Cardiac muscle cell (in vitro differentiated cells and primary cell): ENCODE data around the gene C13orf46. TPM values are rescaled to one million over a fixed set of nuclear protein-coding genes. Genes with fewer than 3 reads are reported as not detected.

Experiments
- DNase-seq, 2 donors: peaks; one replicate each; pipeline versions ENCODE4 v3.0.0 to v3.0.0-alpha.2; 2010 to 2017; ENCODE audit warnings: low read depth in 1 of 2, low spot score in 1 of 2
- H3K27ac ChIP-seq: fragments of 200-600 bp; sonication (generic); 2 replicates; pipeline ENCODE4 v1.5.1; 2016
- H3K27me3 ChIP-seq: fragments of 200-600 bp; sonication (generic); 2 replicates; pipeline ENCODE4 v1.6.0; 2016; ENCODE audit warnings: control low read depth
- H3K36me3 ChIP-seq: fragments of 200-600 bp; sonication (generic); 2 replicates; pipeline ENCODE4 v1.5.1; 2016; ENCODE audit warnings: control low read depth
- H3K4me1 ChIP-seq: fragments of 200-600 bp; sonication (generic); 2 replicates; pipeline ENCODE4 v1.8.1; 2017; ENCODE audit warnings: low read depth, mild to moderate bottlenecking, mixed run types
- H3K4me3 ChIP-seq: fragments of 200-600 bp; sonication (generic); 2 replicates; pipeline ENCODE4 v1.5.1; 2016; ENCODE audit warnings: mild to moderate bottlenecking
- H3K9me3 ChIP-seq: fragments of 200-600 bp; sonication (generic); 2 replicates; pipeline ENCODE4 v1.5.1; 2017; ENCODE audit warnings: low read depth, mild to moderate bottlenecking, control low read depth
- CTCF ChIP-seq: IDR thresholded peaks from 2 replicates; pipeline ENCODE4 v1.5.1; 2012; ENCODE audit warnings: low read depth, mild to moderate bottlenecking, low read length
- polyA plus RNA-seq: library from polyadenylated mRNA; unstranded; fragments of >200 nt; fragmentation: Nextera tagmentation; extraction: Ambion mirVana; gene quantifications from 2 replicates; pipeline ENCODE4 v1.2.1, GENCODE V29; 2016
- total RNA-seq: library from RNA; depleted of rRNA; stranded (reverse); fragments of >200 nt; gene quantifications from 2 replicates; pipeline ENCODE4 v1.2.3, GENCODE V29; 2016

Gene C13orf46
- total and polyA plus RNA-seq, 2 experiments from 2014 or later: 0.35 TPM; not detected in 1

GRCh38 chr13:113905942-113906341 is 67.9 kb downstream of the C13orf46 start:
- no peaks in the 10 kb centered on the region for H3K9me3 ChIP-seq
- H3K4me1 ChIP-seq: peaks cover 8% of the 10 kb centered on the region
- no peak overlapping the region for H3K27ac ChIP-seq
- DNase-seq: no peak
- no peaks in the 10 kb centered on the region for H3K36me3 ChIP-seq
- no peak overlapping the region for H3K4me3 ChIP-seq
- H3K27me3 ChIP-seq: no peaks in the 10 kb centered on the region
- no peak for TF ChIP-seq CTCF

- Histone ChIP-seq H3K27ac (no peak overlapping the region), H3K27me3 (no peaks in the 10 kb centered on the region), H3K36me3 (no peaks in the 10 kb centered on the region), H3K4me1 (peaks cover 8% of the 10 kb centered on the region), H3K4me3 (no peak overlapping the region), H3K9me3 (no peaks in the 10 kb centered on the region)
- no peak for DNase-seq
- no peak for TF ChIP-seq CTCF
Measured at GRCh38 chr13:113905018-113905417, 68.9 kb downstream of the C13orf46 start.

GRCh38 chr13:113904411-113904810 is 69.5 kb downstream of the C13orf46 start:
- peak; percentile 51 for TF ChIP-seq CTCF
- Histone ChIP-seq H3K4me3 (no peak overlapping the region), H3K27me3 (no peaks in the 10 kb centered on the region), H3K9me3 (no peaks in the 10 kb centered on the region), H3K4me1 (peaks cover 8% of the 10 kb centered on the region), H3K36me3 (no peaks in the 10 kb centered on the region), H3K27ac (no peak overlapping the region)
- DNase-seq: peak; percentile 36 to 59

GRCh38 chr13:113903912-113904311 is 70.0 kb downstream of the C13orf46 start:
- no peak overlapping the region for H3K27ac ChIP-seq
- no peak for DNase-seq

More at GRCh38 chr13:113903912-113904311, 70.0 kb downstream of the C13orf46 start:
- no peaks in the 10 kb centered on the region for H3K27me3 ChIP-seq
- no peaks in the 10 kb centered on the region for H3K36me3 ChIP-seq
- no peak overlapping the region for H3K4me3 ChIP-seq
- no peak for TF ChIP-seq CTCF
- peaks cover 8% of the 10 kb centered on the region for H3K4me1 ChIP-seq
- no peaks in the 10 kb centered on the region for H3K9me3 ChIP-seq

Other genes starting within 250 kb of the C13orf46 start
- gene TMEM255B, start 214.8 kb downstream of the C13orf46 start, total RNA-seq: 0.46 TPM in 1 of 2 replicates, not detected in the other
- gene TMEM255B, start 214.8 kb downstream of the C13orf46 start, polyA plus RNA-seq: 0.17 and 0.97 TPM in 2 replicates
- gene GAS6, start 110.0 kb downstream of the C13orf46 start, total RNA-seq: 109 and 112 TPM in 2 replicates
- 91.8 and 120 TPM in 2 replicates for gene GAS6, start 110.0 kb downstream of the C13orf46 start, polyA plus RNA-seq
- 18.1 and 26.0 TPM in 2 replicates for gene RASA3, start 158.5 kb upstream of the C13orf46 start, total RNA-seq
- 14.0 and 21.4 TPM in 2 replicates for gene RASA3, start 158.5 kb upstream of the C13orf46 start, polyA plus RNA-seq
- not detected in 2 replicates for gene CFAP97D2, start 205.2 kb upstream of the C13orf46 start, total RNA-seq
- 0.19 TPM in 1 of 2 replicates, not detected in the other for gene CFAP97D2, start 205.2 kb upstream of the C13orf46 start, polyA plus RNA-seq